Keratinocyte (primary cell): Measurements from ENCODE around the gene MAPRE2.

Experiments used
- EZH2 ChIP-seq: IDR thresholded peaks from one replicate; pipeline ENCODE4 v1.6.1; 2012; ENCODE audit warnings: inconsistent platforms, mild to moderate bottlenecking, low read length, moderate library complexity
- TF ChIP-seq, protein P1 (sequence below), 3 experiments: IDR thresholded peaks in 1 of 3; conservative IDR thresholded peaks in 1 of 3; optimal IDR thresholded peaks in 1 of 3; 2 replicates in 2 of 3; 3 replicates in 1 of 3; pipeline versions ENCODE3 to v1.5.1; 2011; ENCODE audit warnings: low read length in 3 of 3, mild to moderate bottlenecking in 3 of 3, moderate library complexity in 2 of 3, control low read depth in 1 of 3, inconsistent platforms in 1 of 3; ENCODE audit not compliant: insufficient read depth in 2 of 3; ENCODE audit errors: extremely low read depth in 1 of 3

DNA sequence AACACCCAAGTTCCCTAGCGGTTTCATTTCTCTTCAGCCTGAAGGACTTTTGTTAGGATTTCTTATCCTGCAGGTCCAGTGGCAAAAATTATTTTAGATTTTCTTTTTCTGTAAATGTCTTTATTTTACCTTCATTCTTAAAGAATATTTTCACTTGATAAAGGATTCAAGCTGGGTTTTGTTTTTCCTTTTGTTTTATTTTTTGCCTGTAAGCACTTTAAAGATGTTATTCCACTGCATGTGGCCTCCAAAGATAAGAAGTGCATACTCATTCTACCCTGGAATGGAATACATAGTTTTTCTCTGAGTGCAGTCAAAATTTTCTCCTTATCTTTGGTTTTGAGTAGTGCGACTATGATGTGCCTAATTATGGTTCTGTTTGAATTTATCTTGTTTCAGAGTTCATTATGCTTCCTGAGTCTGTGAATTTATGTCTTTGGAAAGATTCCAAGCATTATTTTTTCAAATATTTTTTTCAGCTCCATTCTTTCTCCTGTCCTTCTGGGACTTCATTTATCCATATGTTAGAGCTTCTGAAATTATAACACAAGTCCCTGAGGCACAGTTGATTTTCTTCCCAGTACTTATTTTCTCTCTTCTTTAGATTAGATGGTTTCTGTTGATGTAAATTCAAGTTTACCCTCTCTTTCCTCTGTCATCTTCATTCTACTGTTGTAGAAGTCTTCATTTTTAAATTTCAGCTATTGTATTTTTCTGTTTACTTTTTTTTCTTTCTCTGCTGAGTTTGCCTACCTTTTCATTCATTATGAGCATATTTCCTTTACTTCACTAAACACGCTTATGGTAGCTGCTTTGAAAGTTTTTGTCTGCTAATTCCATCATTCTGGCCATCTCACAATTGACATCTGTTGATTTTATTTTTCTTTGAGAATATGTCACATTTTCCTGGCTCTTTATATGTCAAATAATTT lies 69.6 kb downstream of the MAPRE2 start:
- TF ChIP-seq, protein P1, sequence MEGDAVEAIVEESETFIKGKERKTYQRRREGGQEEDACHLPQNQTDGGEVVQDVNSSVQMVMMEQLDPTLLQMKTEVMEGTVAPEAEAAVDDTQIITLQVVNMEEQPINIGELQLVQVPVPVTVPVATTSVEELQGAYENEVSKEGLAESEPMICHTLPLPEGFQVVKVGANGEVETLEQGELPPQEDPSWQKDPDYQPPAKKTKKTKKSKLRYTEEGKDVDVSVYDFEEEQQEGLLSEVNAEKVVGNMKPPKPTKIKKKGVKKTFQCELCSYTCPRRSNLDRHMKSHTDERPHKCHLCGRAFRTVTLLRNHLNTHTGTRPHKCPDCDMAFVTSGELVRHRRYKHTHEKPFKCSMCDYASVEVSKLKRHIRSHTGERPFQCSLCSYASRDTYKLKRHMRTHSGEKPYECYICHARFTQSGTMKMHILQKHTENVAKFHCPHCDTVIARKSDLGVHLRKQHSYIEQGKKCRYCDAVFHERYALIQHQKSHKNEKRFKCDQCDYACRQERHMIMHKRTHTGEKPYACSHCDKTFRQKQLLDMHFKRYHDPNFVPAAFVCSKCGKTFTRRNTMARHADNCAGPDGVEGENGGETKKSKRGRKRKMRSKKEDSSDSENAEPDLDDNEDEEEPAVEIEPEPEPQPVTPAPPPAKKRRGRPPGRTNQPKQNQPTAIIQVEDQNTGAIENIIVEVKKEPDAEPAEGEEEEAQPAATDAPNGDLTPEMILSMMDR (optimal IDR thresholded peaks at IDR 0.05 in 1 of 3, IDR thresholded peaks at IDR 0.05 in 1 of 3, conservative IDR thresholded peaks at IDR 0.05 in 1 of 3; ENCODE audit: extremely low read depth in 1 of 3, insufficient read depth in 2 of 3, low read length in 3 of 3): no peak
- TF ChIP-seq EZH2: no peak
